NCI-H1417 (cell line): Measurements from ENCODE around the gene SLC39A13.

Source experiments
- DNase-seq, 3 experiments: peaks; one replicate each; lab custom pipeline; 2025; lab: John Stamatoyannopoulos, UW

The SLC39A13 gene

GRCh38 chr11:47403135-47403534, 5.3 kb upstream of the SLC39A13 start:
- no peak for DNase-seq

- no peak for DNase-seq
These were observed 4.8 kb upstream of the SLC39A13 start for GRCh38 chr11:47403571-47403970.

DNA sequence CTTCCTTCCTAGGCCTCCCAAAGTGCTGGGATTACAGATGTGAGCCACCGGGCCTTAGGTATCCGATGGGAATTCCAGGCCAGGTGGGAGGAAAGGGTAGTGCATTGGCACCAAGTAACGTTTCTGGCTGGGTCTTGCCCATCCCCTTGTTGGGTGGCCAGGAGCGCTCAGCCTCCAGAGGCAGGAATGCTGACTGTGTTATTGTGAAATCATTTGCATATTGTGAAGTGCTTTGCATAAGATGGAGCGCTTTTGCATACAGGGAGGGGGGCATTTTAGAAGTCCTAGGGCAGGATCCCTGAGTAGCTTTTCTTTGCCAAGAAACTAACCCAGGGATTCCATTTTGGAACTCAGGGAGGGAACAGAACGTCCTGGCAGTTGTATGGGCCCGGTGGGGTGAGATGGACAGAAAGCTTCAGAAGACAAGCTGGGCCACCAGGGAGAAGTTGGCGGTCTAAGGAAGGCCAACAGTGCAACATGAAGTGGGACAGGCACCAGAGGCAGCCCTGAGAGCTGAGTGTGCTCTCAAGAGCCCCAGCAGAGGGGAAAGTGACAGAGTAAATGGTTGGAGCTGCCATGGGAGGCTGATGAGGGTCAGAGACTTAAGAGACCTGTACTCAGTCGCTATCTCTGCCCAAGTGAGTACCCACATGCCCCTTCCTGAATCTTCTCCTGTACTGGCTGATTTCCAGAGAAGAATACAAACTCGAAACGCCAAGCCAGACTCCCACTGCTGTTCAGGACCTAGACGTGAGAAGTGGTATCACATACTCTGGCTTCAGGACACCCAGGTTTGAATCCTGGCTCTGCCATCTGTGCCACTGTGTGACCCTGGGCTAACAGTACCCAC, 1.3 kb upstream of the SLC39A13 start:
- no peak for DNase-seq

GRCh38 chr11:47408598-47409439, 429 bp downstream of the SLC39A13 start:
- DNase-seq = peak in 2 of 3 experiments; percentile 65

- DNase-seq = peak in 2 of 3 experiments; percentile 66 to 71
These were observed 1.3 kb downstream of the SLC39A13 start for GRCh38 chr11:47409440-47410369.

DNA sequence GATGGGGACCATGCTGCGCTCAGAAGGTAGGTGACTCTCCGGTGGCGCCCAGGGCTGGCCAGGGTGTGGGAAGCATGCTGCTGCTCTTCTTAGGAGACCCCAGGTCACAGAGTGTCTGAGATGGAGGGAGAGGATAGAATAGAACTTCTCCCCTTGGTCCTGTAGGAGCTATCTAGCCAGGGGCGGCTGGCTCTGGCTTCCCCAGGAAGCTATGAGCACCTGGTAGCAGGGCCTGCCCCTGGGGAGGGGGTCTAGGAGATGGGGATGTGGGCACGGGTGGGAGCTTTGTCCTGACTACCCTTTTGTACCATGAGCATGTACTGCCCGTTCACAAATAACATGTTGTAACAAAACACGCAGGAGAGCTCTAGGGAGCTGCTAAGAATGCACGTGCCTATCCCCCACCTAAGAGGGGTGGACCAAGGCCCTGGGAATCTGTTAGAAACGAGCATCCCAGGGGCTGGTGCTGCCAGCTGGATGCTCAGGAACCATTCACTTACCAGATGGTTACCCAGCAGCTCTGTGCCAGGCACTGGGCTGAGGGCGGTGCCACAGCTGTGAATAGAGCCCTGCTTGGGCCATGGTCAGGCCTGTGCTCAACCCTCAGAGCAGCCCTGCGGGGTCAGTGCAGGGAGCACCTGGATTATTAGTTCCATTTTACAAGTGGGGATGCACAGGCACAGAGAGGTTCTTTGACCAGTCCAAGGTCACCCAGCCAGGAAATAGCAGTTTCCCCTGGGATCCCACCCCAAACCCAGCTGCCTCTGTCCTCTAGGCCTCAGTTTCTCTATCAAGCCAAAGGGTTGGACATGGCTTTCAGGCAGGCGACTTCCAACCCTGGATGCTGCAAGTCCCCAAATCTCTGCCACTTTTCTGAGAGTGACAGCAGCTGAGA, 2.2 kb downstream of the SLC39A13 start:
- DNase-seq = no peak

DNA sequence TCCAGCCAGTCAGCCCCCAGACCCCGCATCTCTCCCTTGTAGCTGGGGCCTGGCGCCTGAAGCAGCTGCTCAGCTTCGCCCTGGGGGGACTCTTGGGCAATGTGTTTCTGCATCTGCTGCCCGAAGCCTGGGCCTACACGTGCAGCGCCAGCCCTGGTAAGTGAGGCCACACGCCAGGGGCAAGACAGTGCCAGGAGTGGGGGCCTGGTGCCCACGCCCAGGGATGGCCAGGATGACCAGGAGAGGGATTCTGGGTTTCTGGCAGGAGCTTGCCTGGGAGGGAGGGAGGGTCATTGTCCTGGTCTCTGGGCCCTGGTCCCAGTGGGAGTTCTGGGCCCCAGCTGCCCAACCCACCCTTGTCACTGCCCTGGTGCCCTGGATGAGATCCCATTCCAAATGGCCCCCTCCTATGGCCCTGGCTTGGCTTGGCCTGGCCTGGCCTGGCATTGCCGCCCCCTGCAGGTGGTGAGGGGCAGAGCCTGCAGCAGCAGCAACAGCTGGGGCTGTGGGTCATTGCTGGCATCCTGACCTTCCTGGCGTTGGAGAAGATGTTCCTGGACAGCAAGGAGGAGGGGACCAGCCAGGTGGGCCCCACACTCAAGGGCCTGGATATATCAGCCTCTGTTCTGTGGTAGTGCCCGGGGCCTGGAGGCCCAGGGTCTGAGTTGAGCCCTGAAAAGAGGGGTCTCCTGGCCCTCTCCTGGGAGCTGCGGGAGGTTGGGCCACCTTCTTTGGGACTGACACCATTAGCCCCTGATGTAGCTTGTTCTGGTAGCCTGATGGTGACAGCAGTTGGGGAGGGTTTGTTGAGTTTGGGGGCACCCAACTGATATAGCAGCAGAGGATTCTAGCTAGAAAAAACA, 3.7 kb downstream of the SLC39A13 start:
- DNase-seq = no peak

- no peak for DNase-seq
These were observed 5.0 kb downstream of the SLC39A13 start for GRCh38 chr11:47413351-47413750.

- no peak for DNase-seq
These were observed 5.7 kb downstream of the SLC39A13 start for GRCh38 chr11:47413908-47414684.

DNA sequence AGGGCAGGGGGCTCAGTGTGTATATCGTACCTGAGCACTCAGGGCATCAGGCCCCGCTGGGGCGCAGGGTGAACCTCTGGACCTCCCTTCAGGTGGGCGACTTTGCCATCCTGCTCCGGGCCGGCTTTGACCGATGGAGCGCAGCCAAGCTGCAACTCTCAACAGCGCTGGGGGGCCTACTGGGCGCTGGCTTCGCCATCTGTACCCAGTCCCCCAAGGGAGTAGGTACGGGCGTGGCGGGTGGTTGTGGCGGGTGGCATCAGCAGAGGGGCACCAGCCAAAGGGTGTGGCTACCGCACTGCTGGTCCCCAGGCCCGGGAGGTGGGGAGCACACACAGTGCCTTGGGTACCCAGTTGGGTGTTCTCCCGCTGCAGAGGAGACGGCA, 6.3 kb downstream of the SLC39A13 start:
- DNase-seq = no peak

DNA sequence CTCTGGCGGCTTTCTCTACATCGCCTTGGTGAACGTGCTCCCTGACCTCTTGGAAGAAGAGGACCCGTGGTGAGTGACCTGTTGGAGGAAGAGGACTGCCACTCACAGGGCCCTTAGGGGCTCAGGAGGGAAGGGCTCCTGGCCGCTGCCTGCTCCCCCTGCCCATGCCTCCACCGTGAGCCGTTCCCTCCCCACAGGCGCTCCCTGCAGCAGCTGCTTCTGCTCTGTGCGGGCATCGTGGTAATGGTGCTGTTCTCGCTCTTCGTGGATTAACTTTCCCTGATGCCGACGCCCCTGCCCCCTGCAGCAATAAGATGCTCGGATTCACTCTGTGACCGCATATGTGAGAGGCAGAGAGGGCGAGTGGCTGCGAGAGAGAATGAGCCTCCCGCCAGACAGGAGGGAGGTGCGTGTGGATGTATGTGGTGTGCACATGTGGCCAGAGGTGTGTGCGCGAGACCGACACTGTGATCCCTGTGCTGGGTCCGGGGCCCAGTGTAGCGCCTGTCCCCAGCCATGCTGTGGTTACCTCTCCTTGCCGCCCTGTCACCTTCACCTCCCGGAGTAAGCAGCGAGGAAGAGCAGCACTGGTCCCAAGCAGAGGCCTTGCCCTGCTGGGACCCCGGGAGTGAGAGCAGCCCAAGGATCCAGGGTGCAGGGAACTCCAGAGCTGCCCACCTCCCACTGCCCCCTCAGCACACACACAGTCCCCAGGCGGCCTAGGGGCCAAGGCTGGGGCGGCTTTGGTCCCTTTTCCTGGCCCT, 6.9 kb downstream of the SLC39A13 start:
- no peak for DNase-seq

DNA sequence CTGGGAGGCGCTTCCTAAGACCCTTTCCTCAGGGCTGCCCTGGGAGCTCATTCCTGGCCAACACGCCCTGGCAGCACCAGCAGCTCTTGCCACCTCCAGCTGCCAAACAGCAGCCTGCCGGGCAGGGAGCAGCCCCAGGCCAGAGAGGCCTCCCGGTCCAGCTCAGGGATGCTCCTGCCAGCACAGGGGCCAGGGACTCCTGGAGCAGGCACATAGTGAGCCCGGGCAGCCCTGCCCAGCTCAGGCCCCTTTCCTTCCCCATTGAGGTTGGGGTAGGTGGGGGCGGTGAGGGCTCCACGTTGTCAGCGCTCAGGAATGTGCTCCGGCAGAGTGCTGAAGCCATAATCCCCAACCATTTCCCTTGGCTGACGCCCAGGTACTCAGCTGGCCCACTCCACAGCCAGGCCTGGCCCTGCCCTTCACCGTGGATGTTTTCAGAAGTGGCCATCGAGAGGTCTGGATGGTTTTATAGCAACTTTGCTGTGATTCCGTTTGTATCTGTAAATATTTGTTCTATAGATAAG, 7.6 kb downstream of the SLC39A13 start:
- no peak for DNase-seq

DNA sequence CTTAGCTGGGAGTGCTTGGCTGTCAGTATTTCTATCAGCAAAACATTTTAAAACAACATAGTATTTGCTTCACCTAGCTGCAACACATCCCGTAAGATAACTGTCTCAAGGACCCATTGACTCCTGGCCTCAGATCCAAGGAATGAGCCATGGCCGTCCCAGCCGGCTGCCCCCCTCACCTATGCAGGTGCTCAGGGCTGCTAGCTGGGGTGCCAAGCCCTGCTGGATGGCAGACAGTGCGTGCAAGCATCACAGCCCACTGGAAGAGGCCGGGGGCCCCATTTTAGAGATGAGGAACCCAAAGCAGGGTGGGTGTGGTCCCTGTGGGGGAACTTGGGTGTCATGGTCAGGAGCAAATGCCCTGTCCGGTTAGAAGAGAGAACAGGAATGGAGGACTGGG, 9.3 kb downstream of the SLC39A13 start:
- no peak for DNase-seq

- no peak for DNase-seq
These were observed 10.3 kb downstream of the SLC39A13 start for GRCh38 chr11:47418454-47419259.

DNA sequence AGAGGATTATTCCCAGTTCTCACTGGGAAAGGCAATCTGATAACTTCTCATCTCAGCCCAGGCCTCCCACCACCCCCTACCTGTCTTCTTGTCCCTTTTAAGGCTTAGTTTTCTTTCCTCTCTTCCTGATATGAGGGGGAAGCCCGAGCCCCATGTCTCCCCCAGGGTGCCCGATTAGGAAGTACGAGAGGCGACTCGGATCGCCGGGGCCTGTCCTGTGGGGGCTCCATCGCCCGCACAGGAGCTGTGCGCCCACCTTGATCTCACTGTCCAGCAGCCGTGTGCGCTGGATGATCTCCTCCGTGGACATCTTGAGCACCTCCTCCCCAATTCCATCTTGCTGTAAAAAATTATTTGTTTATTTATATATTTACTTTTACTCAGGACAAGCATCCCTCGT, 17.2 kb downstream of the SLC39A13 start:
- DNase-seq = no peak

- DNase-seq = peak; percentile 97 to 99 (median 99)
These were observed 17.9 kb downstream of the SLC39A13 start, which contains the start of gene PSMC3 for GRCh38 chr11:47426062-47426956. Gene PSMC3 (minus strand): TSS chr11:47426439. CDS start chr11:47426279, 160 bp downstream.
